Measurements from ENCODE around the gene NONO. TPM values are rescaled to one million over a fixed set of nuclear protein-coding genes. Genes with fewer than 3 reads are reported as not detected.

The NONO gene, protein sequence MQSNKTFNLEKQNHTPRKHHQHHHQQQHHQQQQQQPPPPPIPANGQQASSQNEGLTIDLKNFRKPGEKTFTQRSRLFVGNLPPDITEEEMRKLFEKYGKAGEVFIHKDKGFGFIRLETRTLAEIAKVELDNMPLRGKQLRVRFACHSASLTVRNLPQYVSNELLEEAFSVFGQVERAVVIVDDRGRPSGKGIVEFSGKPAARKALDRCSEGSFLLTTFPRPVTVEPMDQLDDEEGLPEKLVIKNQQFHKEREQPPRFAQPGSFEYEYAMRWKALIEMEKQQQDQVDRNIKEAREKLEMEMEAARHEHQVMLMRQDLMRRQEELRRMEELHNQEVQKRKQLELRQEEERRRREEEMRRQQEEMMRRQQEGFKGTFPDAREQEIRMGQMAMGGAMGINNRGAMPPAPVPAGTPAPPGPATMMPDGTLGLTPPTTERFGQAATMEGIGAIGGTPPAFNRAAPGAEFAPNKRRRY
- 1,000 to 10,000 TPM in 1 of 2 experiments, 100 to 1,000 TPM in 1; 508 to 1,161 TPM for total RNA-seq

DNA sequence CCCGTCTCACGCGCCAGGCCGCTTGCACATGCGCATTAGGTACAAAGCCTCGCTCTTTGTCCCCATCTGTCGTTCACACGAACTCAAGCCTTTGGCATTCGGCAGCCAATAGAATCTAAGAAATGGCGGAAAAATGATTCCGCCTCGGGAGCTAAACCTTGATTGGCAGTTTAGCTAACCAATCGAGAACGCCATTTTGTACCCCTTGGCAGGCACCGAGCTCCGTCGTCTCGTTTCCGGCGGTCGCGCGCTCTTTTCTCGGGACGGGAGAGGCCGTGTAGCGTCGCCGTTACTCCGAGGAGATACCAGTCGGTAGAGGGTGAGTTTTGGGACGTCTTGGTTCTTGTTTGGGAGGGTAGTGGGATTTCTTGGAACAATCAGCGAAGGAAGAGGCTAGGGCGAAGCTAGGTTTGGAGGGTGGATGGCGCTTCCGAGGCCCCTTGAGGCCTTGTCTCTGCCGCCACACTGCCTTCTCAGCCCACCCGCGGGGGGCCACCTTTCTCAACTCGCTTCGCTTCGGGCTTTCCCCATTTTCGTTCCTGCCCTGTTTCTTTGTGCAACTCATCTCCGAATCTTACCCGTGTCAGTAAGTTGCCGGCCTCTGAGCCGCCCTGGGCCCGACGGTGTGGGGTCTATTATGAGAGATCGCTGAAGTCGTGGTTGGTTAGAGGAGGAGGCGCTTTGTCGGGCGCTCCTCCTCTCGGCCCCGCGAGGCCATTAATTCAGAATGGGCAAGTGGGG lies at the start of gene NONO:
Gene NONO, plus strand, starts transcription at position 233 of the 741 bp plus-strand sequence. CDS start 7,003 bp downstream, outside the sequence.
- Mint-ChIP-seq H3K27me3 (no peaks in the 10 kb centered on the region), H3K4me3 (peak within 1 kb of the TSS; percentile 92), H3K36me3 (ENCODE audit: low read depth) (peaks cover 23% of the 10 kb centered on the region), H3K4me1 (peaks cover 9% of the 10 kb centered on the region), H3K9me3 (ENCODE audit: low read depth) (no peaks in the 10 kb centered on the region), H3K27ac (peak within 1 kb of the TSS; percentile 98)
- DNase-seq (peak; percentile 90), ATAC-seq (peak; percentile 80)
- ChIA-PET CTCF (interaction anchor here (0.6 to 1.2 kb wide), 4 partner anchors 29 to 102 kb away, joined by 3 to 5 read pairs (median 4); partner anchors contain the start of genes TAF1 and ZMYM3), POLR2A (interaction anchor here (0.6 to 1.8 kb wide), 20 partner anchors 9 to 993 kb away, joined by 3 to 26 read pairs (median 4); partner anchors contain the start of genes CXorf65, MED12, OGT and RPS4X)
- intact Hi-C loops (cut with DNase I, micrococcal nuclease): loop anchor here (1.0 to 5.0 kb wide), 13 partner anchors 29 to 1151 kb away; partner anchors contain the start of genes SNX12 (in 2 of the 2), TAF1 (in 2 of the 2), ZMYM3 (in 2 of the 2) and CXCR3 (in 1 of the 2)

DNA sequence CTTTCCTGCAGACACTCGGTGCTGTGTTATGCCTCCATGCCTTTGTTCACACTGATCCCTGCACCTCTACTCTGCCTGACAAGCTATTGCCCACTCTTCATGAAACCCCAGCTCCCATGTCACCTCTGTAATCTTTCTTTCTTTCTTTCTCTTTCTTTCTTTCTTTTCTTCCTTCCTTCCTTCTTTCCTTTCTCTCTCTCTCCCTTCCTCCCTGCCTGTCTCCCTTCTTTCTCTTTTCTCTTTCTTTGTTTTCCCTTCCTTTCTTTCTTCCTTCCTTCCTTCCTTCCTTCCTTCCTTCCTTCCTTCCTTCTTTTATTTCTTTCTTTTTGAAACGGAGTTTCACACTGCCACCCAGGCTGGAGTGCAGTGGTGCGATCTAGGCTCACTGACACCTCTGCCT lies 48.0 kb upstream of the NONO start:
- Mint-ChIP-seq H3K27me3 (no peaks in the 10 kb centered on the region), H3K9me3 (ENCODE audit: low read depth) (no peaks in the 10 kb centered on the region), H3K27ac (no peak overlapping the region), H3K4me3 (no peak overlapping the region), H3K4me1 (no peaks in the 10 kb centered on the region), H3K36me3 (ENCODE audit: low read depth) (peaks cover 7% of the 10 kb centered on the region)
- intact Hi-C loops (cut with DNase I, micrococcal nuclease): no loop called here
- ChIA-PET POLR2A (no interaction called here), CTCF (no interaction called here)
- DNase-seq (no peak), ATAC-seq (no peak)

DNA sequence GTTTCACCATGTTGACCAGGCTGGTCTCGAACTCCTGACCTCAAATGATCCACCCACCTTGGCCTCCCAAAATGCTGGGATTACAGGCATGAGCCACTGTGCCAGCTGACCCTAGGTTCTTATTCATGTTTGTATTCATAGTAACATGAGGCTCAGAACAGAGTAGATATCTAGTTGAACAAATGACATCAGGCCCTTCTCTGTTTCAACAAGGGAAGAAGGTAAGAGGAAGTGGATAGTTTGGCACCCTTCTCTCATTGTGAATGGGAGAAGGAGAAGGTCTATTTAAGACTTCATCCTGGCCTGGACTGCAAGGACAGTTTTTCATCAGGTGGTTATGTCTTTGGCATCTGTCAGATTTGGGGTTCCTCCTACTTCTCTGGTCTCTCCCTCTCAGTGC lies 46.6 kb upstream of the NONO start:
- Mint-ChIP-seq H3K36me3 (ENCODE audit: low read depth) (peaks cover 16% of the 10 kb centered on the region), H3K27me3 (no peaks in the 10 kb centered on the region), H3K27ac (no peak overlapping the region), H3K4me3 (no peak overlapping the region), H3K4me1 (no peaks in the 10 kb centered on the region), H3K9me3 (ENCODE audit: low read depth) (no peaks in the 10 kb centered on the region)
- ChIA-PET POLR2A (no interaction called here), CTCF (no interaction called here)
- ATAC-seq (no peak), DNase-seq (no peak)
- intact Hi-C loops (cut with DNase I, micrococcal nuclease): no loop called here

DNA sequence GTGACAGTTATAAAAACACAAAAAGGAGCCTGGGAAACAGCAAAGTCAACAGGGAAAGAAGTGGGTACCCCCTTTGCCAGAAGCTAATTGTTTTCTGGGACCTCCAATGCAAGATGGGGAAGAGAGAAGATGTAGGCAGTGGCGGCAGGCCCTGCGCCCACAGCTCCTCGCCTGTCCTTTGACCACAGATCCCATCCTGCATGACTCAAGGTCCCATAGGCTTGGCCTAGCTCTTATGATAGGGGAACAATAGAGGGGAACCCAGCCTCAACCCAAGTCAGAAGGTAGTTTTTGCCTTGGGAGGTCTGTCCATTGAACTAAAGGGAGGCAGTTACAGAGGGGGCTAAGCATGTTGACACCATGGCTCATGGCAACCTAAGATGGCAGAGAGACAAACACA lies 43.7 kb upstream of the NONO start:
- ATAC-seq (no peak), DNase-seq (no peak)
- CTCF ChIA-PET: no interaction called here
- no peaks in the 10 kb centered on the region for H3K4me1 Mint-ChIP-seq
- intact Hi-C loops (cut with DNase I, micrococcal nuclease): no loop called here
- H3K27ac Mint-ChIP-seq: no peak overlapping the region
- H3K4me3 Mint-ChIP-seq: no peak overlapping the region
- POLR2A ChIA-PET: no interaction called here
- H3K9me3 Mint-ChIP-seq (ENCODE audit: low read depth): no peaks in the 10 kb centered on the region
- H3K27me3 Mint-ChIP-seq: no peaks in the 10 kb centered on the region
- H3K36me3 Mint-ChIP-seq (ENCODE audit: low read depth): peaks cover 25% of the 10 kb centered on the region

DNA sequence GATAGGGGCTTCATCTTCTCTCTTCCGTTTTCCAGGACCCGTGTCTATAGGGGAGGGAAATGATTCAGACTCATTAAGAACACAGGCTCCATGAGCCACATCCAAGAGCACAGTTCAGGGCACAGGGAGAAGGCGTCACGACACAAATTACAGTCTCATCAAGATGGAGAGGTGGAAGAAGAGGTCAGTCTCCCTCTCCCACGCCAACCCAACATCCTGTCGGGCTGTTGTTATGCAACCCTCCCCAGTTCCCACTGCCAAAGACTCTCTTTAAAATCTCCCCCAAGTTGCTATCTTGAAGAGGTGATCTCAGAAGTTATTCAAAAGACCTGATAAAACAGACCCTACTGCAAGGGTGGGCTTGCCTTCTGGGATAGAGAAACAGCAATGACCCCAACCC lies 42.1 kb upstream of the NONO start:
- intact Hi-C loops (cut with DNase I, micrococcal nuclease): no loop called here
- ATAC-seq (no peak), DNase-seq (no peak)
- H3K4me1 Mint-ChIP-seq: no peaks in the 10 kb centered on the region
- ChIA-PET CTCF (no interaction called here), POLR2A (no interaction called here)
- no peak overlapping the region for H3K4me3 Mint-ChIP-seq
- H3K27ac Mint-ChIP-seq: no peak overlapping the region
- H3K27me3 Mint-ChIP-seq: no peaks in the 10 kb centered on the region
- no peaks in the 10 kb centered on the region for H3K9me3 Mint-ChIP-seq (ENCODE audit: low read depth)
- peaks cover 33% of the 10 kb centered on the region for H3K36me3 Mint-ChIP-seq (ENCODE audit: low read depth)

DNA sequence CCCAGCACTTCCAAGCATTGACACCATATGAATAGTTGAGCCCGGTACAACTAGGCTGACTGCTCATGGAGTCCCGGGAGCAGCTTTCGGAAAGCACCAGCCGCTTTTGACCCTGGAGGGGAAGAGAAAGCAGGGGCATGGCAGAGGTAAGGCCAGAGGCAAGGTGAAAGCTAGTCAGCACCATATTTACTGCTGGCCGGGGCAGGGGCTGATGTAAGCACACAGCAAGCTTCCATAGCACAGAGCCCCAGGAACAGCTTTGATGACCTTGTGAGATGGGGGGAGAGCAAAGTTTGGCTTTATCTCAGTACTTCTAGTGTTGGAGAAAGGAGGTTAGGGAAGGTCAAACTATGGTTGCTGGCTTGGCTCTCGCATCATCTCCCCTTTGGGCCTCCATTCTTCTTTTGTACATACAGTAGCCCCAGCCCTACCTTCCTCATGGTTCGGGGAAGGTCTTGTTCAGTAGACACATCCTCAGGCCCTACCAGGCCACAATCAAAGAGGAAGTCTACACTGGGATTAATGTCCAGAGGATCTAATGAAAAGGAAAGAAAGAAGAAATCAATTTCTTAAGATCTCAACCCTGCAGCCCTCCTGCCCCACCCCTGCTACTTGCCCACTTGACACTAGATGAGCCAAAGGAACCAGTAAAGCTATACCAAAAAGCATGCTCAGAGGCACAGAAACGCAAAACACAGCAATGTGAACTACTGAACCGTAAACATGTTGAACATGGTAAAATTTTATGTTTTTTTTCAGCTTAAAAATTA lies 38.9 kb upstream of the NONO start:
- H3K4me3 Mint-ChIP-seq: no peak overlapping the region
- H3K9me3 Mint-ChIP-seq (ENCODE audit: low read depth): no peaks in the 10 kb centered on the region
- POLR2A ChIA-PET: no interaction called here
- no peak for DNase-seq
- H3K27me3 Mint-ChIP-seq: no peaks in the 10 kb centered on the region
- CTCF ChIA-PET: interaction anchor here (1.6 kb wide), 1 partner anchor 10 kb away, joined by 4 read pairs; the partner anchor contains the start of gene ZMYM3
- H3K4me1 Mint-ChIP-seq: no peaks in the 10 kb centered on the region
- intact Hi-C loops (cut with DNase I, micrococcal nuclease): no loop called here
- no peak for ATAC-seq
- no peak overlapping the region for H3K27ac Mint-ChIP-seq
- peaks cover 42% of the 10 kb centered on the region for H3K36me3 Mint-ChIP-seq (ENCODE audit: low read depth)

DNA sequence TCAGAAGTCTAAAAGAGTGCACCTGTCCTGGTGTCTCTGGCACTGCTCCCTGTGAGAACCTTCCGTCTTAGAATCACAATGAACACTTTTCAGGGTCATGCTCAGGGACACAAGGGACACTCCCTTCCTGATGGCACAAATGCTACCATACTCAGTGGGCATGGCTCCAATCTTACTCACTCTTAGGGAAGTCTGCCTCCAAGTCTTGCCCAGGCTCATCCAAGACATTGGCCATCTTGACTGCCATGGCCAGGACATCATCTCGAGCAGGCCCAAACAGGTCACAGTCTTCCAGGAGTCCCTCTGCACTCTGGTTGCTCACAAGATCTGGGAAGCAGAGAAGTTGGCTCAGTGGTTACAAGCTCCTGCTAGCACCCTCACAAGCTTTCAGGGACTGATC lies 38.3 kb upstream of the NONO start:
- Mint-ChIP-seq H3K4me1 (no peaks in the 10 kb centered on the region), H3K27ac (no peak overlapping the region), H3K27me3 (no peaks in the 10 kb centered on the region), H3K4me3 (no peak overlapping the region), H3K9me3 (ENCODE audit: low read depth) (no peaks in the 10 kb centered on the region), H3K36me3 (ENCODE audit: low read depth) (peaks cover 39% of the 10 kb centered on the region)
- DNase-seq (no peak), ATAC-seq (no peak)
- intact Hi-C loops (cut with DNase I, micrococcal nuclease): no loop called here
- POLR2A ChIA-PET: interaction anchor here (0.6 kb wide), 1 partner anchor 108 kb away, joined by 8 read pairs; no protein-coding TSS in a partner anchor
- CTCF ChIA-PET: interaction anchor here (1.6 kb wide), 1 partner anchor 9 kb away, joined by 4 read pairs; the partner anchor contains the start of gene ZMYM3

DNA sequence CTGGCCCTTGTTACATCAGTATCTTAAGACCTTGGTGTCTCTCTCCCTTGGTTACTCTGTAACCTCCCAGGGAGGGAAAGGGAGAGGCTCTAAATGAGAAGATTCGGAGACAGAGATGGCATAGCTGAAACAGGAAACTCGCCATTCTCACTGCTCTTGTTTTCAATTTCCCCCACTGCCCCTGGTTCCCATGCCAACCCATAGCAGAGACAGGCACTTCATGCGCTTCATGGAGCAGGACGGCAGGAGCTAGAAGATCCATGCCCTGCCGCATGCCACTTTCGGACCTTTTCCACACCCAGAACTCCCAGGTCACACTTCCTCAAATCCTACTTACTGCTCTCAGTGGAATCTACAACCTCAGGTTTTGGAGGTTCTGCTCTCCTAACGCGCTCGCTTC lies 32.6 kb upstream of the NONO start:
- ATAC-seq: no peak
- H3K27ac Mint-ChIP-seq: peak overlapping the region; percentile 72
- no peaks in the 10 kb centered on the region for H3K27me3 Mint-ChIP-seq
- no peaks in the 10 kb centered on the region for H3K9me3 Mint-ChIP-seq (ENCODE audit: low read depth)
- H3K4me1 Mint-ChIP-seq: peaks cover 28% of the 10 kb centered on the region
- H3K4me3 Mint-ChIP-seq: peak overlapping the region; percentile 48
- CTCF ChIA-PET: no interaction called here
- POLR2A ChIA-PET: no interaction called here
- H3K36me3 Mint-ChIP-seq (ENCODE audit: low read depth): peaks cover 14% of the 10 kb centered on the region
- intact Hi-C loops (cut with DNase I, micrococcal nuclease): loop anchor here in 1 of 2 experiments (5.0 kb wide), 1 partner anchor 54 kb away; no protein-coding TSS in a partner anchor
- no peak for DNase-seq

DNA sequence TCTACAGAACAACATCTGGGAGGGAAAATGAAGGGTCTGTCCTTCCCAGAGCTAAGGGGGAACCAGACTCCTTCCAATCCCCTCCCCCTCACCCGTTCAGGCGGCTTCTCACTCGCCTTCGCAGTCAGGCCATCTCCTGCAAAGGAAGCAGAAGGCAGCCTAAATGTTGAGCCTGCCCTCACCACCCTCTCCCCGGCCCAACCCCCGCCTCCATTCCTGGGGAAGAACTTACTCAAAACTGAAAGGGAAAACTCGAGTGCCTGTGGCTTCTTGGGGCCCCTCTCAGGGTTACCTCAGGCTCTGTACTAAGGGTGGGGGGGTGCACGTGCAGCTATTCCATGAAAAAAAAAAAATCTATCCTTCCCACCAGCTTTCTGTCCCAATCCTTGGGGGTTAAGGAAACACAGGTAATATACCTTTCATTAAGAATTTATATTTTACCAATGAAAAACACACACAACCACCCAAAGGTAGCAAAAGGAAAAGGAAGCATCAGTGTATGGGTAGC lies 31.9 kb upstream of the NONO start:
- intact Hi-C loops (cut with DNase I, micrococcal nuclease): loop anchor here in 1 of 2 experiments (5.0 kb wide), 1 partner anchor 54 kb away; no protein-coding TSS in a partner anchor
- H3K27ac Mint-ChIP-seq: peak overlapping the region; percentile 25
- H3K9me3 Mint-ChIP-seq (ENCODE audit: low read depth): no peaks in the 10 kb centered on the region
- ChIA-PET POLR2A (no interaction called here), CTCF (no interaction called here)
- peaks cover 29% of the 10 kb centered on the region for H3K4me1 Mint-ChIP-seq
- ATAC-seq (no peak), DNase-seq (peak; percentile 57)
- peak overlapping the region; percentile 84 for H3K4me3 Mint-ChIP-seq
- peaks cover 13% of the 10 kb centered on the region for H3K36me3 Mint-ChIP-seq (ENCODE audit: low read depth)
- no peaks in the 10 kb centered on the region for H3K27me3 Mint-ChIP-seq

DNA sequence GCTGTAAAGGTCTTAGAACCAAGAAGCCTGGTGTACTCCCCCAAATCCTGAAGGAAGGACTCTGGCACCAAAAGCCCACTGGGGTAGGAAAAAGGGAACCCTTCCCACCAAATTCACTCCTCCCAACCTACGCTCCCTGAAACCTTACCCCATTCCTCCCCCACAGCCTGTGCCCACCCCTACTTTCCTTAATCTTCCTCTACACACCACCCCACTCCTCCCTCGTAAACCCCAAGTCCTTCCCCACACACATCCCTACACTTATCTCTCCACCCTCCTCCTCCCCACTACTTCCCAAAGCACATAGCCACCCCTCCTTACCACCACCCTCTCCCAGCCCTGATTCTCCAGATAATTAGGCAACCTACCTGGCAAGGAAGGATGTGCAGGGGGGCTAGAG lies 31.2 kb upstream of the NONO start:
- CTCF ChIA-PET: interaction anchor here (0.6 kb wide), 1 partner anchor 35 kb away, joined by 3 read pairs; no protein-coding TSS in a partner anchor
- intact Hi-C loops (cut with DNase I, micrococcal nuclease): loop anchor here in 1 of 2 experiments (5.0 kb wide), 1 partner anchor 55 kb away; no protein-coding TSS in a partner anchor
- POLR2A ChIA-PET: no interaction called here
- H3K9me3 Mint-ChIP-seq (ENCODE audit: low read depth): no peaks in the 10 kb centered on the region
- H3K4me1 Mint-ChIP-seq: peaks cover 29% of the 10 kb centered on the region
- H3K27ac Mint-ChIP-seq: no peak overlapping the region
- H3K27me3 Mint-ChIP-seq: no peaks in the 10 kb centered on the region
- H3K4me3 Mint-ChIP-seq: peak overlapping the region; percentile 84
- DNase-seq (no peak), ATAC-seq (no peak)
- peaks cover 13% of the 10 kb centered on the region for H3K36me3 Mint-ChIP-seq (ENCODE audit: low read depth)
